H9 (cell line): ENCODE data around the gene ZNF683. TPM values are rescaled to one million over a fixed set of nuclear protein-coding genes. Genes with fewer than 3 reads are reported as not detected.

Experiments
- DNase-seq: peaks from one replicate; pipeline ENCODE4 v3.0.0-alpha.2; 2017
- H2AFZ ChIP-seq: one replicate; pipeline ENCODE4 v1.6.1; 2013; ENCODE audit warnings: mild to moderate bottlenecking, low read length, control low read depth, moderate library complexity
- H2AK5ac ChIP-seq: 2 replicates; pipeline ENCODE4 v1.6.1; 2013; ENCODE audit warnings: low read length, control low read depth, mixed read lengths; ENCODE audit not compliant: insufficient read length
- H2BK120ac ChIP-seq: one replicate; pipeline ENCODE4 v1.6.1; 2013; ENCODE audit warnings: low read depth, mild to moderate bottlenecking, low read length, control low read depth, inconsistent platforms; ENCODE audit not compliant: poor library complexity, severe bottlenecking
- H2BK12ac ChIP-seq: 2 replicates; pipeline ENCODE4 v1.6.1; 2013; ENCODE audit warnings: low read length, control low read depth, mixed read lengths, low read depth; ENCODE audit not compliant: insufficient read length
- H2BK15ac ChIP-seq: 2 replicates; pipeline ENCODE4 v1.6.1; 2013; ENCODE audit warnings: low read depth, low read length, control low read depth
- H2BK20ac ChIP-seq: one replicate; pipeline ENCODE4 v1.6.1; 2013; ENCODE audit warnings: low read depth, mild to moderate bottlenecking, low read length, control low read depth, inconsistent platforms; ENCODE audit not compliant: poor library complexity, severe bottlenecking
- H2BK5ac ChIP-seq: 2 replicates; pipeline ENCODE4 v1.6.1; 2013; ENCODE audit warnings: low read length, control low read depth, mixed read lengths; ENCODE audit not compliant: insufficient read length
- H3K14ac ChIP-seq: 2 replicates; pipeline ENCODE4 v1.6.1; 2013; ENCODE audit warnings: low read length, control low read depth; ENCODE audit not compliant: insufficient read depth
- H3K18ac ChIP-seq: 2 replicates; pipeline ENCODE4 v1.6.1; 2013; ENCODE audit warnings: low read depth, mild to moderate bottlenecking, mixed read lengths, low read length, control low read depth; ENCODE audit not compliant: insufficient read length
- H3K23ac ChIP-seq: 2 replicates; pipeline ENCODE4 v1.6.1; 2013; ENCODE audit warnings: low read length, control low read depth, mixed read lengths, low read depth; ENCODE audit not compliant: insufficient read length
- H3K23me2 ChIP-seq: 2 replicates; pipeline ENCODE4 v1.6.1; 2013; ENCODE audit warnings: low read depth, mild to moderate bottlenecking, mixed read lengths, low read length, control low read depth; ENCODE audit not compliant: insufficient read length, poor library complexity, severe bottlenecking
- H3K27ac ChIP-seq: 2 replicates; pipeline ENCODE4 v1.5.1; 2013; ENCODE audit warnings: low read length, control low read depth, mixed read lengths, low read depth; ENCODE audit not compliant: insufficient read length
- H3K27me3 ChIP-seq: 2 replicates; pipeline ENCODE4 v1.6.1; 2013; ENCODE audit warnings: low read length, control low read depth, inconsistent platforms; ENCODE audit not compliant: insufficient read depth
- H3K4ac ChIP-seq: 2 replicates; pipeline ENCODE4 v1.6.1; 2013; ENCODE audit warnings: low read depth, mild to moderate bottlenecking, control low read depth, inconsistent platforms, low read length, moderate library complexity
- H3K4me1 ChIP-seq: 2 replicates; pipeline ENCODE4 v1.6.1; 2013; ENCODE audit warnings: low read length, control low read depth, inconsistent platforms; ENCODE audit not compliant: insufficient read depth
- H3K4me2 ChIP-seq: 2 replicates; pipeline ENCODE4 v1.6.1; 2013; ENCODE audit warnings: low read length, control low read depth, mixed read lengths; ENCODE audit not compliant: insufficient read length, insufficient read depth
- H3K56ac ChIP-seq: 2 replicates; pipeline ENCODE4 v1.6.1; 2013; ENCODE audit warnings: low read depth, mild to moderate bottlenecking, mixed read lengths, low read length, control low read depth; ENCODE audit not compliant: insufficient read length
- H3K79me1 ChIP-seq: 2 replicates; pipeline ENCODE4 v1.6.1; 2013; ENCODE audit warnings: low read depth, mild to moderate bottlenecking, moderate library complexity, low read length, control low read depth, inconsistent platforms; ENCODE audit not compliant: insufficient read depth, poor library complexity, severe bottlenecking
- H3K79me2 ChIP-seq: 2 replicates; pipeline ENCODE4 v1.6.1; 2013; ENCODE audit warnings: low read length, control low read depth, inconsistent platforms; ENCODE audit not compliant: insufficient read depth
- H3K9ac ChIP-seq: 2 replicates; pipeline ENCODE4 v1.6.1; 2013; ENCODE audit warnings: low read length, control low read depth, mixed read lengths; ENCODE audit not compliant: insufficient read length; ENCODE audit errors: extremely low read depth
- H3K9me3 ChIP-seq: one replicate; pipeline ENCODE4 v1.6.1; 2013; ENCODE audit warnings: low read depth, low read length, inconsistent platforms; ENCODE audit not compliant: control insufficient read depth
- H3T11ph ChIP-seq: one replicate; pipeline ENCODE4 v1.6.1; 2013; ENCODE audit warnings: mild to moderate bottlenecking, low read length, control low read depth, inconsistent platforms
- H4K20me1 ChIP-seq: one replicate; pipeline ENCODE4 v1.6.1; 2013; ENCODE audit not compliant: control insufficient read depth, insufficient read length, insufficient read depth
- H4K5ac ChIP-seq: 2 replicates; pipeline ENCODE4 v1.6.1; 2013; ENCODE audit warnings: low read depth, mild to moderate bottlenecking, mixed read lengths, low read length, control low read depth; ENCODE audit not compliant: insufficient read length
- H4K8ac ChIP-seq: replicated peaks from 2 replicates; pipeline ENCODE4 v1.6.1; 2013; ENCODE audit warnings: low read length, control low read depth, mixed read lengths, low read depth; ENCODE audit not compliant: insufficient read length
- H4K91ac ChIP-seq: 2 replicates; pipeline ENCODE4 v1.6.1; 2013; ENCODE audit warnings: low read depth, mild to moderate bottlenecking, moderate library complexity, mixed read lengths, low read length, control low read depth; ENCODE audit not compliant: insufficient read length
- H3K27ac Mint-ChIP-seq, 3 experiments: 2 replicates in 2 of 3; 3 replicates in 1 of 3; pipeline ENCODE4 v1.8.0; 2020 to 2021; ENCODE audit warnings: mixed read lengths in 3 of 3, mild to moderate bottlenecking in 1 of 3, moderate library complexity in 1 of 3
- H3K27me3 Mint-ChIP-seq: 2 replicates; pipeline ENCODE4 v1.8.0; 2021; ENCODE audit warnings: low read depth, mild to moderate bottlenecking, moderate library complexity, mixed read lengths
- H3K36me3 Mint-ChIP-seq, 3 experiments: 2 replicates in 2 of 3; 3 replicates in 1 of 3; pipeline ENCODE4 v1.8.0; 2020 to 2021; ENCODE audit warnings: low read depth in 3 of 3, mixed read lengths in 3 of 3; ENCODE audit not compliant: insufficient read depth in 1 of 3
- H3K4me1 Mint-ChIP-seq, 2 experiments: 2 replicates each; pipeline ENCODE4 v1.8.0; 2020; ENCODE audit warnings: mixed read lengths in 2 of 2
- H3K4me3 Mint-ChIP-seq, 2 experiments: 2 replicates in 1 of 2; 3 replicates in 1 of 2; pipeline ENCODE4 v1.8.0; 2020 to 2021; ENCODE audit warnings: mild to moderate bottlenecking in 2 of 2, mixed read lengths in 2 of 2, moderate library complexity in 1 of 2
- H3K9me3 Mint-ChIP-seq, 2 experiments: 2 replicates in 1 of 2; 3 replicates in 1 of 2; pipeline ENCODE4 v1.8.0; 2020; ENCODE audit warnings: mild to moderate bottlenecking in 2 of 2, mixed read lengths in 2 of 2, moderate library complexity in 1 of 2
- CTCF ChIP-seq: fragments of 200-600 bp; sonication (generic); conservative IDR thresholded peaks from 3 replicates; pipeline ENCODE4 v1.8.0; 2021; ENCODE audit warnings: antibody characterized with exemption, mild to moderate bottlenecking
- WGBS: extraction: QIAGEN DNeasy Blood & Tissue Kit; methylation state at CpG from one replicate; pipeline ENCODE4 v1.1.7; 2013; ENCODE audit warnings: missing lambda C conversion rate, low lambda C conversion rate, mixed read lengths; ENCODE audit not compliant: insufficient read length; ENCODE audit errors: extremely low coverage; 5-methylcytosine and 5-hydroxymethylcytosine counted together
- total RNA-seq: library from RNA; stranded (reverse); gene quantifications from 2 replicates; pipeline ENCODE4 v1.2.1, GENCODE V29; 2021

ZNF683 gene
- total RNA-seq, 1 experiment from 2014 or later, result not detected

DNA sequence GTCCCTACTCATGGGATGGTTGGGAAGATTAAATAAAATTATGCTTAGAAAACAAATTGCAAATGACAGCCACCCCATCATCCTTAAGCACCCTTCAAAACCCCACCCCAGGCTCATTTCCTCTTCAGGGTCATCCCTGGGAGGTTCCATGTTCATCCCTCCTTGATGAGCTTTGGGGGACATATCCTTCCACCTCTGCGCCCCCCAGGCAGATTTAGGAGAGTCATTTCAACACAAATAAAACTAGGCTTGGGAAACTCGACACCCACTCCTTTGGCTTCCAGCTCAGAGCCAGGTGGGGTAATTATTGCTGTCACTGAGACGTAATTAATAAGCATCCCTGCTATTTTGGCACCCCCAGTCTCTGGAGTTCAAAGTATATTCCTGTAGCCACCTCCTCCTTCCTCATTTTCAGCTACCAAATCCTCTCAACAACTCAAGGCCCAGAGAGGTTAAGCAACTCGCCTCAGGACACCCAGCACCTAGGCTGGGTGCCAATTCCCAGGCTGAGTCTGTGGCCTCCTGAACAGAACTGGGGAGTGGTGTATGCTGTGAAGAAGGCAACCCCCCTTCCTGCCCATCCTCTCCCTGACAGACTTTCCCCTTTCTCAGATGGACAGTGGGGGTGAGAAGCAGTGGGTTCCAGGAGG is 19.2 kb downstream of the ZNF683 start:
- no peak overlapping the region for H3T11ph ChIP-seq
- no peaks in the 10 kb centered on the region for H3K23me2 ChIP-seq
- H3K4me2 ChIP-seq, result no peak overlapping the region
- no peak overlapping the region for H2AK5ac ChIP-seq
- no peaks in the 10 kb centered on the region for H4K20me1 ChIP-seq
- H2BK15ac ChIP-seq, result no peak overlapping the region
- no peaks in the 10 kb centered on the region for H3K79me1 ChIP-seq
- peaks cover 4% of the 10 kb centered on the region for H3K27me3 Mint-ChIP-seq
- H3K4me1 ChIP-seq, result peaks cover 3% of the 10 kb centered on the region
- no peak overlapping the region for H4K91ac ChIP-seq
- peaks cover 35 to 47% of the 10 kb centered on the region in 2 experiments for H3K4me1 Mint-ChIP-seq
- no peak for TF ChIP-seq CTCF
- no peak overlapping the region for H4K5ac ChIP-seq
- no CpG with 5 or more reads among the region's 4 CpGs for WGBS
- no peaks in the 10 kb centered on the region for H3K79me2 ChIP-seq
- no peak overlapping the region for H2BK12ac ChIP-seq
- H3K9me3 Mint-ChIP-seq, result no peaks in the 10 kb centered on the region
- no peaks in the 10 kb centered on the region for H3K27me3 ChIP-seq
- H2AFZ ChIP-seq, result no peak overlapping the region
- H3K14ac ChIP-seq, result no peak overlapping the region; the same call in 1 of the 2 replicates
- H3K9ac ChIP-seq, result no peak overlapping the region
- no peak overlapping the region for H2BK120ac ChIP-seq
- DNase-seq, result no peak
- no peaks in the 10 kb centered on the region for H3K36me3 Mint-ChIP-seq
- H3K56ac ChIP-seq, result no peak overlapping the region
- H3K18ac ChIP-seq, result no peak overlapping the region
- no peak overlapping the region for H3K27ac ChIP-seq
- no peak overlapping the region for H2BK20ac ChIP-seq
- no peak overlapping the region for H3K4ac ChIP-seq
- no peak overlapping the region; a peak in 1 of 5 replicates for H3K4me3 Mint-ChIP-seq
- no peaks in the 10 kb centered on the region for H3K9me3 ChIP-seq
- no peak overlapping the region for H3K23ac ChIP-seq
- no peak overlapping the region for H2BK5ac ChIP-seq
- no peak overlapping the region for H3K27ac Mint-ChIP-seq
- H4K8ac ChIP-seq, result no peak overlapping the region
